Lung (tissue), 12 donors: Measurements from ENCODE around the gene CCDC106. TPM values are rescaled to one million over a fixed set of nuclear protein-coding genes. Genes with fewer than 3 reads are reported as not detected.

Experiments used
- ATAC-seq: fragments of 200-7000 bp; cut with Tn5 transposase; one replicate; pipeline ENCODE4 v1.9.1; 2020; ENCODE audit warnings: moderate number of reproducible peaks; ENCODE audit not compliant: insufficient read depth, low FRiP score
- DNase-seq, 3 donors: peaks; one replicate each; pipeline ENCODE4 v3.0.0-alpha.2; 2013 to 2017
- H3K27ac ChIP-seq, 2 donors: one replicate each; pipeline ENCODE4 v1.5.1; 2013; ENCODE audit warnings: mild to moderate bottlenecking in 2 of 2, moderate library complexity in 2 of 2, control low read depth in 1 of 2, inconsistent platforms in 1 of 2, low read depth in 1 of 2, low read length in 1 of 2
- H3K27me3 ChIP-seq, 3 donors: one replicate each; pipeline ENCODE4 v1.5.1; 2013; ENCODE audit warnings: low read length in 2 of 3; ENCODE audit not compliant: control insufficient read depth in 3 of 3, insufficient read depth in 3 of 3
- H3K36me3 ChIP-seq, 4 donors: one replicate each; pipeline ENCODE4 v1.5.1; 2013; ENCODE audit warnings: low read length in 4 of 4, mild to moderate bottlenecking in 1 of 4, moderate library complexity in 1 of 4; ENCODE audit not compliant: control insufficient read depth in 4 of 4, insufficient read depth in 4 of 4
- H3K4me1 ChIP-seq, 5 donors: one replicate each; pipeline ENCODE4 v1.5.1; 2013; ENCODE audit warnings: low read length in 5 of 5, mild to moderate bottlenecking in 2 of 5, moderate library complexity in 1 of 5; ENCODE audit not compliant: control insufficient read depth in 5 of 5, insufficient read depth in 5 of 5
- H3K4me3 ChIP-seq: one replicate; pipeline ENCODE4 v1.5.1; 2013; ENCODE audit warnings: mild to moderate bottlenecking, control low read depth, moderate library complexity
- H3K9ac ChIP-seq, 2 donors: one replicate each; pipeline ENCODE4 v1.5.1; 2013; ENCODE audit warnings: low read length in 2 of 2, control low read depth in 1 of 2; ENCODE audit not compliant: insufficient read depth in 1 of 2
- H3K9me3 ChIP-seq, 4 donors: one replicate each; pipeline ENCODE4 v1.5.1; 2013; ENCODE audit warnings: low read length in 3 of 4, mild to moderate bottlenecking in 1 of 4, moderate library complexity in 1 of 4; ENCODE audit not compliant: control insufficient read depth in 4 of 4, insufficient read depth in 3 of 4
- WGBS, 2 donors: extraction: QIAGEN DNeasy Blood & Tissue Kit; methylation state at CpG; one replicate each; pipeline ENCODE4 v1.1.7; 2013; 5-methylcytosine and 5-hydroxymethylcytosine counted together
- polyA plus RNA-seq, 2 donors: library from polyadenylated mRNA; stranded (reverse); fragments of 200-250 nt; gene quantifications; one replicate each; pipeline ENCODE4 v1.2.1, GENCODE V29; 2013
- total RNA-seq, 2 donors: library from RNA; depleted of rRNA in 1 of 2; stranded (reverse); fragments of >200 nt in 1 of 2; gene quantifications; one replicate each; pipeline ENCODE4 v1.2.1, GENCODE V29; 2014 to 2021
- TF ChIP-seq, protein P1 (sequence below): IDR thresholded peaks from 2 replicates; pipeline ENCODE4 v1.5.1; 2012; ENCODE audit warnings: mild to moderate bottlenecking; ENCODE audit errors: control extremely low read depth, extremely low read depth
- donor health status: control.
- donor health status: control.
- donor health status: Bipolar disorder and iron deficiency.
- donor health status: healthy.
- donor health status: DM: yes; HTN: yes; CAD: no.

The CCDC106 gene
- total and polyA plus RNA-seq, 4 donors, result 8.3 to 25.9 (median 14.3) TPM

GRCh38 chr19:55611983-55612645 is 35.9 kb upstream of the CCDC106 start:
- WGBS, 2 donors, result 80 to 84% methylated on average over 3 of the region's 3 CpGs
- ATAC-seq, result no peak
- Histone ChIP-seq H3K4me3 (no peak overlapping the region), H3K27ac (peak overlapping the region in 1 of 2 donors; percentile 84), H3K4me1 (peaks cover 0 to 10% (median 0%) of the 10 kb centered on the region in 5 donors), H3K36me3 (peaks cover 13 to 48% (median 15%) of the 10 kb centered on the region in 4 donors), H3K9me3 (no peaks in the 10 kb centered on the region), H3K9ac (no peak overlapping the region), H3K27me3 (no peaks in the 10 kb centered on the region)
- DNase-seq, result no peak
- TF ChIP-seq, protein P1, sequence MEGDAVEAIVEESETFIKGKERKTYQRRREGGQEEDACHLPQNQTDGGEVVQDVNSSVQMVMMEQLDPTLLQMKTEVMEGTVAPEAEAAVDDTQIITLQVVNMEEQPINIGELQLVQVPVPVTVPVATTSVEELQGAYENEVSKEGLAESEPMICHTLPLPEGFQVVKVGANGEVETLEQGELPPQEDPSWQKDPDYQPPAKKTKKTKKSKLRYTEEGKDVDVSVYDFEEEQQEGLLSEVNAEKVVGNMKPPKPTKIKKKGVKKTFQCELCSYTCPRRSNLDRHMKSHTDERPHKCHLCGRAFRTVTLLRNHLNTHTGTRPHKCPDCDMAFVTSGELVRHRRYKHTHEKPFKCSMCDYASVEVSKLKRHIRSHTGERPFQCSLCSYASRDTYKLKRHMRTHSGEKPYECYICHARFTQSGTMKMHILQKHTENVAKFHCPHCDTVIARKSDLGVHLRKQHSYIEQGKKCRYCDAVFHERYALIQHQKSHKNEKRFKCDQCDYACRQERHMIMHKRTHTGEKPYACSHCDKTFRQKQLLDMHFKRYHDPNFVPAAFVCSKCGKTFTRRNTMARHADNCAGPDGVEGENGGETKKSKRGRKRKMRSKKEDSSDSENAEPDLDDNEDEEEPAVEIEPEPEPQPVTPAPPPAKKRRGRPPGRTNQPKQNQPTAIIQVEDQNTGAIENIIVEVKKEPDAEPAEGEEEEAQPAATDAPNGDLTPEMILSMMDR, result no peak

DNA sequence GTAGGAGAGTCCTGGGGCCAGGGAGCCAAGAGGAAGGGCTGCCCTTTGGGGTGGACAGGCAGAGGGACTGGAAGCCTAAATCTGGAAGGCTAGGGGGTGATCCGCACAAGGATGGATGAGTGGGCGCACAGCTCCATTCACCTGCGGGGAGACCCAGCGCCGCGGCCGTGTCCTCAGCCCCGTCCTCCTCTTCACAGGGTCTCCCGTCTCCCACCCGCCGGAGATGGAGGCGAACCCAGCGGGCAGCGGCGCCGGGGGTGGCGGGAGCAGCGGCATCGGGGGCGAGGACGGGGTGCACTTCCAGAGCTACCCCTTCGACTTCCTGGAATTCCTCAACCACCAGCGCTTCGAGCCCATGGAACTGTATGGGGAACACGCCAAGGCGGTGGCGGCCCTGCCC is 34.6 kb upstream of the CCDC106 start:
- peaks cover 13 to 52% (median 21%) of the 10 kb centered on the region in 4 donors for H3K36me3 ChIP-seq

DNA sequence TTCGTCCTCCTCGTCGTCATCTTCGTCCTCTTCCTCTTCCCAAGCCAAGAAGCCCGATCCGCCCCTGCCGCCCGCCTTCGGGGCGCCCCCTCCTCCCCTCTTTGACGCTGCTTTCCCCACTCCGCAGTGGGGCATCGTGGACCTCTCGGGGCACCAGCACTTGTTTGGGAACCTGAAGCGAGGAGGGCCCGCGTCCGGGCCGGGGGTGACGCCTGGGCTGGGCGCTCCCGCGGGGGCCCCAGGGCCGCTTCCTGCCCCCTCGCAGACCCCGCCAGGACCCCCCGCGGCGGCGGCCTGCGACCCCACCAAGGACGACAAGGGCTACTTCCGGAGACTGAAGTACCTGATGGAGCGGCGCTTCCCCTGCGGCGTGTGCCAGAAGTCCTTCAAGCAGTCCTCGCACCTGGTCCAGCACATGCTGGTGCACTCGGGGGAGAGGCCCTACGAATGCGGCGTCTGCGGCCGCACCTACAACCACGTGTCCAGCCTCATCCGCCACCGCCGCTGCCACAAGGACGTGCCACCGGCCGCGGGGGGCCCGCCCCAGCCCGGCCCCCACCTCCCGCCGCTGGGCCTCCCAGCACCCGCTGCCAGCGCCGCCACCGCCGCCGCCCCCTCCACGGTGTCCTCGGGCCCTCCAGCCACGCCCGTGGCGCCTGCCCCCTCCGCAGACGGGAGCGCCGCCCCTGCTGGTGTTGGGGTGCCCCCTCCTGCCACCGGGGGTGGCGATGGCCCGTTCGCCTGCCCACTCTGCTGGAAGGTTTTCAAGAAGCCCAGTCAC is 33.9 kb upstream of the CCDC106 start:
- 96% methylated on average over 56 to 75 of the region's 75 CpGs for WGBS, 2 donors
- TF ChIP-seq, protein P1, result no peak
- Histone ChIP-seq H3K27ac (no peak overlapping the region), H3K4me3 (no peak overlapping the region), H3K36me3 (peaks cover 13 to 52% (median 21%) of the 10 kb centered on the region in 4 donors), H3K27me3 (no peaks in the 10 kb centered on the region), H3K9me3 (no peaks in the 10 kb centered on the region), H3K9ac (no peak overlapping the region), H3K4me1 (peaks cover 0 to 9% (median 6%) of the 10 kb centered on the region in 5 donors)
- ATAC-seq (no peak), DNase-seq (no peak)

More for the DNA sequence above, 34.6 kb upstream of the CCDC106 start:
- Histone ChIP-seq H3K27ac (no peak overlapping the region), H3K9me3 (no peaks in the 10 kb centered on the region), H3K4me1 (peaks cover 0 to 10% (median under 1%) of the 10 kb centered on the region in 5 donors), H3K9ac (no peak overlapping the region), H3K4me3 (no peak overlapping the region), H3K27me3 (no peaks in the 10 kb centered on the region)
- TF ChIP-seq, protein P1, result no peak
- WGBS, 2 donors, result 96 to 97% methylated on average over 24 to 27 of the region's 27 CpGs
- no peak for DNase-seq
- ATAC-seq, result no peak
